Esophagus muscularis mucosa (tissue), 4 donors: ENCODE data around the gene CD8B.

ENCODE experiments used
- CTCF ChIP-seq, 3 experiments: fragments of 200-600 bp in 2 of 3; fragments of 450-650 bp in 1 of 3; sonication (generic) in 2 of 3; IDR thresholded peaks; one replicate each; pipeline ENCODE4 v1.5.1; 2017 to 2019; ENCODE audit warnings: antibody characterized with exemption in 3 of 3, mild to moderate bottlenecking in 2 of 3, moderate library complexity in 1 of 3
- EP300 ChIP-seq: sonication (generic); formaldehyde crosslinking; IDR thresholded peaks from one replicate; pipeline ENCODE4 v1.6.1; 2017; ENCODE audit warnings: antibody characterized with exemption
- POLR2AphosphoS5 ChIP-seq, 2 donors: sonication (generic); formaldehyde crosslinking; IDR thresholded peaks; one replicate each; pipeline ENCODE4 v1.6.1; 2017; ENCODE audit warnings: antibody characterized with exemption in 2 of 2

GRCh38 chr2:86800856-86801567, 60.7 kb downstream of the CD8B start:
- TF ChIP-seq POLR2AphosphoS5 (IDR thresholded peaks at IDR 0.05) = no peak
- no peak for TF ChIP-seq CTCF (IDR thresholded peaks at IDR 0.05)
- TF ChIP-seq EP300 = no peak
